ENCODE results near the gene SPOCD1. TPM values are rescaled to one million over a fixed set of nuclear protein-coding genes. Genes with fewer than 3 reads are reported as not detected.

Gene SPOCD1
- total and polyA plus RNA-seq, 8 donors = 0.06 to 0.69 (median 0.16) TPM; not detected in 4

DNA sequence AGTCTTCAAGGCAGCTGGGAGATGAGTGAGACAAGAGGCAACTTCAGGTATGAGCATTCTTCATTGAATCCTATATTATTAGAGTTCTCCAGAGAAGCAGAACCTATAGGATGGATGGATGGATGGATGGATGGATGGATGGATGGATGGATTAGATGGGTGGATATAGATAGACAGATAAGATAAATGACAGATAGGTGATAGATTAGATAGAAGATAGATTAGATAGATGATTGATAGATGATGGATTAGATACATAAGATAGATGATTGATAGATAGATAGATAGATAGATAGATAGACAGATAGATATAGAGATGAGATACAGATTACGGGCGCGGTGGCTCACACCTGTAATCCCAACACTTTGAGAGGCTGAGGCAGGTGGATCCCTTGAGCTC, 43.2 kb upstream of the SPOCD1 start:
- Histone ChIP-seq H3K27me3 (no peaks in the 10 kb centered on the region), H3K4me3 (no peak overlapping the region), H3K36me3 (no peaks in the 10 kb centered on the region), H3K4me1 (no peaks in the 10 kb centered on the region), H3K9me3 (no peaks in the 10 kb centered on the region), H3K27ac (no peak overlapping the region)
- 92 to 94% methylated on average over 3 of the region's 3 CpGs for WGBS, 2 donors
- intact Hi-C loops (cut with DNase I) = no loop called here
- TF ChIP-seq, protein P1, sequence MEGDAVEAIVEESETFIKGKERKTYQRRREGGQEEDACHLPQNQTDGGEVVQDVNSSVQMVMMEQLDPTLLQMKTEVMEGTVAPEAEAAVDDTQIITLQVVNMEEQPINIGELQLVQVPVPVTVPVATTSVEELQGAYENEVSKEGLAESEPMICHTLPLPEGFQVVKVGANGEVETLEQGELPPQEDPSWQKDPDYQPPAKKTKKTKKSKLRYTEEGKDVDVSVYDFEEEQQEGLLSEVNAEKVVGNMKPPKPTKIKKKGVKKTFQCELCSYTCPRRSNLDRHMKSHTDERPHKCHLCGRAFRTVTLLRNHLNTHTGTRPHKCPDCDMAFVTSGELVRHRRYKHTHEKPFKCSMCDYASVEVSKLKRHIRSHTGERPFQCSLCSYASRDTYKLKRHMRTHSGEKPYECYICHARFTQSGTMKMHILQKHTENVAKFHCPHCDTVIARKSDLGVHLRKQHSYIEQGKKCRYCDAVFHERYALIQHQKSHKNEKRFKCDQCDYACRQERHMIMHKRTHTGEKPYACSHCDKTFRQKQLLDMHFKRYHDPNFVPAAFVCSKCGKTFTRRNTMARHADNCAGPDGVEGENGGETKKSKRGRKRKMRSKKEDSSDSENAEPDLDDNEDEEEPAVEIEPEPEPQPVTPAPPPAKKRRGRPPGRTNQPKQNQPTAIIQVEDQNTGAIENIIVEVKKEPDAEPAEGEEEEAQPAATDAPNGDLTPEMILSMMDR (IDR thresholded peaks at IDR 0.05) = no peak
- DNase-seq (no peak), FAIRE-seq (no peak), ATAC-seq (no peak)

DNA sequence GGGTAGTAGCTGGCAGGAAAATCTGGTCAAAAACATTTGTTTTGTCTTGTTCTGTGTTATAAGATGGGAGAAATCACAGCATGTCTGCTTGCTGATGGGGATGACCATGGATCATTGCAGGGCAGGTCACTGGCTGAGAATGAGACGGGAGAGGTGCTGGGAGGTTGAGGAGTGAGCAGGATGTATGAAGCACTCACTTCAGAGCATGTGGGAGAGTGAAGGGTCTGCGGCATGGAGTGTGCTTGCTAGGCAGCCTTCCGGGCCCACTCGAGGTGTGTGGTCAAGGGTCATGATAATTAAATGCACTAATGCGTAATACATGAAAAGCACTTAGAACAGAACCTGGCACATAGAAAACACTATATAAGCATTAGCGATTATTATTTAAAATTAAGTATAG, 42.0 kb upstream of the SPOCD1 start:
- H3K4me3 ChIP-seq = no peak overlapping the region
- H3K27ac ChIP-seq = no peak overlapping the region
- H3K36me3 ChIP-seq = no peaks in the 10 kb centered on the region
- FAIRE-seq (no peak), ATAC-seq (no peak), DNase-seq (no peak)
- no peaks in the 10 kb centered on the region for H3K9me3 ChIP-seq
- WGBS, 2 donors = 82 to 84% methylated on average over 6 of the region's 6 CpGs
- H3K27me3 ChIP-seq = no peaks in the 10 kb centered on the region
- H3K4me1 ChIP-seq = no peaks in the 10 kb centered on the region
- intact Hi-C loops (cut with DNase I) = no loop called here
- TF ChIP-seq, protein P1 (IDR thresholded peaks at IDR 0.05) = no peak

DNA sequence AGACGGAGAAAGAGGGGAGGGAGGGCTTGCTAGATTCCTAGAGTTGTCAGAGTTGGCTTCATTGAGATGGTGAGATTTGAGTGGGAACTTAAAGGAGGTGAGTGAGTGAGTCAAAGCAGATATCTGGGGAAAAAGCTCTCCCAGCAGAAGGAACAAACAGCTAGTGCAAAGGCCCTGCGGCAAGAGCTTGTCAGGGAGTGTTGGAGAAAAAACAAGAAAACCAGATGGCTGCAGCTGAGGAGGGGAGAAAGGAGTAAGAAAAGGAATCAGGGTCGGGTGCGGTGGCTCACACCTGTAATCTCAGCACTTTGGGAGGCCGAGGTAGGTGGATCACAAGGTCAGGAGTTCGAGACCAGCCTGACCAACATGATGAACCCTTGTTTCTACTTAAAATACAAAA, 40.3 kb upstream of the SPOCD1 start:
- 90% methylated on average over 6 of the region's 6 CpGs for WGBS, 2 donors
- TF ChIP-seq, protein P1 (IDR thresholded peaks at IDR 0.05) = no peak
- intact Hi-C loops (cut with DNase I) = no loop called here

DNA sequence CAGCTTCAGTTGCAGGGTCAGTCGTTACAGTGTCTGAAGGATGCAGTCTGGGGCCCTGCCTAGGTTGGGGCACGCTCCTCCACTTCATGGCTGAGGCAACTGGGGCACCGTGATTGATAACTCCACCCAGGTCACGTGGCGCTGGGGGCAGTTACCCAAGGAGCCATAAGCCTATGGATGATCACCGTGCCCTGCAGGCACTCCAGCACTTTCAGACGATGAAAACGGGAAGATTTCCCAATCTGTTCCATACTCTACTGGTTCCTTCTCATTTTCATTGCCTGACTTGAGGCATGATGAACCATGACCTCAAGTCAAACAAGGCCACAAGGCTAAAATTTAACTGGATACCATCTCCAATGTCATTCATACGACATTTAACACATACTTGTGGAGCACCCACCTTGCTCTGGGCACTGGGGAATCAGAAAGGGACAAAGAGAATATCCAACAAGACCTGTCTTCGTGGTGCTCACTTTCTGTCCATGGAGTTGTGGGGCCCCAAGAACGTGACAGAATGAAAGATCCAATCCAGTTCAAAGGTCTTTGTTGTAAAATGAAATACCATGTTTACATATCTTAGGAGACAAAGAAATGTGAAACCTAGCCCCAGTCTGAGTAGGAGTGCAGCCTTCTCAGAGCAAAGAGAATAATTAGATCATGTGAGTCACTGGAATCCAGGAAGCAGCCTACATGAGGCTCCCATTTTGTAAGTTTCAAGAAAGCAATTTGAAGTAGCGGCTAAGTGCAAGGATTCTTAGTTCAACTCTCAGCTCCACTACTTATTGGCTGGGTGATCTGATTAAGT, 39.4 kb upstream of the SPOCD1 start:
- TF ChIP-seq, protein P1 (IDR thresholded peaks at IDR 0.05) = no peak
- no peak for FAIRE-seq
- Histone ChIP-seq H3K27me3 (no peaks in the 10 kb centered on the region), H3K9me3 (no peaks in the 10 kb centered on the region), H3K36me3 (no peaks in the 10 kb centered on the region), H3K27ac (no peak overlapping the region), H3K4me3 (no peak overlapping the region), H3K4me1 (no peaks in the 10 kb centered on the region)
- peak in 1 of 4 donors; percentile 36 for ATAC-seq
- intact Hi-C loops (cut with DNase I) = no loop called here
- 86 to 89% methylated on average over 12 of the region's 12 CpGs for WGBS, 2 donors
- DNase-seq = no peak

More for the DNA sequence above, 40.3 kb upstream of the SPOCD1 start:
- ATAC-seq (no peak), FAIRE-seq (no peak), DNase-seq (no peak)
- H3K27ac ChIP-seq = no peak overlapping the region
- no peak overlapping the region for H3K4me3 ChIP-seq
- H3K4me1 ChIP-seq = no peaks in the 10 kb centered on the region
- H3K9me3 ChIP-seq = no peaks in the 10 kb centered on the region
- no peaks in the 10 kb centered on the region for H3K27me3 ChIP-seq
- H3K36me3 ChIP-seq = no peaks in the 10 kb centered on the region

DNA sequence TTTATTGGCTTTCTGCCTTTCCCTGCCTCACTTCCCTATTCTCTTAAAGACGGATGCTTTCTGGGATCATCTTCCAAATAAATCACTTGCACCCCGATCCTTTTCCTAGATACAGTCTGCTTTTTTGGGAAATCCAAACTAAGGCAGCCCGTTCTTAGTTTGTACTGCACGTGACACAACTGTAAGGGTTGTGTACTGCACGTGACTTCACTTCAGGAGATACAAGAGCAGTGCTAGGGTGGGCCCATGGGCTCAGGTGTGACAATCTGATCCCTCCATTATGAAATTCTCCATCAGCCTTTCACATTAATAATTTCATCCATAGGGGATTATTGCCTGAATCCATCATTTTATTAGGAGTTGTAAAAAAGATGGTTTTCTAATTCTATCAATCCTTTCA, 33.8 kb upstream of the SPOCD1 start:
- DNase-seq = no peak
- Histone ChIP-seq H3K4me3 (no peak overlapping the region), H3K27ac (no peak overlapping the region), H3K4me1 (no peaks in the 10 kb centered on the region), H3K27me3 (no peaks in the 10 kb centered on the region), H3K36me3 (no peaks in the 10 kb centered on the region), H3K9me3 (no peaks in the 10 kb centered on the region)
- WGBS, 2 donors = 78 to 93% methylated on average over 5 of the region's 5 CpGs
- FAIRE-seq = no peak
- intact Hi-C loops (cut with DNase I) = no loop called here
- TF ChIP-seq, protein P1 (IDR thresholded peaks at IDR 0.05) = no peak
- no peak for ATAC-seq

Measured in pancreas (tissue), 10 donors.